Dermis blood vessel endothelial cell (primary cell): ENCODE data around the gene BSG. TPM values are rescaled to one million over a fixed set of nuclear protein-coding genes. Genes with fewer than 3 reads are reported as not detected.

ENCODE experiments used
- DNase-seq: peaks from one replicate; pipeline ENCODE4 v3.0.0; 2010
- total RNA-seq: library from RNA; depleted of rRNA; stranded (reverse); fragments of >200 nt; gene quantifications from 2 replicates; pipeline ENCODE4 v1.2.3, GENCODE V29; 2014

The BSG gene
- total RNA-seq, result 356 and 480 TPM in 2 replicates

- peak; percentile 99 for DNase-seq
These were observed at the start of gene BSG for GRCh38 chr19:572140-572742. Gene BSG, plus strand, starts transcription at chr19:572596. Its CDS starts 39 bp downstream, at chr19:572635.

DNA sequence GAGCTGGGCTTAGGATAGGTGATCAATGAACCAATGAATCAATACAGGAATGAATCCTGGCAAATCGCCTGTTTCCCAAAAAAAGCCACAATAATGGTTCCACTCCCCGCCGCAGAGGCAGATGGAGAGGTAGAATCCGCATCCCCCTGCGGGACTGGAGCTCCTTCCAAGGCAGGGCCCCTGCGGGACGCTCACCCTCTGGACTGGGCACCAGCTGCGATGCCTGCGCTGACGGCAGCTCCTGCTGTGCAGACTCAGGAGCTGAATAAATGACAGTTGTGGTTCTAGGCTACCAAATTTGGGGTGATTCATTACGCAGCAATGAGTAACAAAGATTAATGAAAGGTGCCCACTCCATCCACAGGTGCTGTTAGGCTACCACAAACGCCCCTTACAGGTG is 49.7 kb upstream of the BSG start:
- DNase-seq, result no peak

GRCh38 chr19:524062-524674 is 48.2 kb upstream of the BSG start:
- DNase-seq, result no peak

DNA sequence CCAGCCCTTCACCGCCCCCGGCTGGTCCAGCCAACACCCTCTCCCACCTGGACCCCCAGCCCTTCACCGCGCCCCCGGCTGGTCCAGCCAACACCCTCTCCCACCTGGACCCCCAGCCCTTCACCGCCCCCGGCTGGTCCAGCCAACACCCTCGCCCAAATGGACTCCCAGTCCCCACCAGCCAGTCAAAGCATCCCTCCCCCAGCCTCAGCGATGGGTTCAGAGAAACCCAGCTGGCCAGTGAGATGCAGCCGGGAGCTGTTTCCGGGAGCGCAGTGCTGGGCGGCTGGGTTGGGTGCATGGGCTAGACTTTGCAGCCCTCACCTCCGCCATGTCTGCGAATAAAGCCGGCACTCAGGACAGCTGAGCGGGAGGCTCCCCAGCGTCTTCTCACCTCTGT is 47.4 kb upstream of the BSG start:
- no peak for DNase-seq

GRCh38 chr19:525857-526419 is 46.5 kb upstream of the BSG start:
- DNase-seq, result no peak

DNA sequence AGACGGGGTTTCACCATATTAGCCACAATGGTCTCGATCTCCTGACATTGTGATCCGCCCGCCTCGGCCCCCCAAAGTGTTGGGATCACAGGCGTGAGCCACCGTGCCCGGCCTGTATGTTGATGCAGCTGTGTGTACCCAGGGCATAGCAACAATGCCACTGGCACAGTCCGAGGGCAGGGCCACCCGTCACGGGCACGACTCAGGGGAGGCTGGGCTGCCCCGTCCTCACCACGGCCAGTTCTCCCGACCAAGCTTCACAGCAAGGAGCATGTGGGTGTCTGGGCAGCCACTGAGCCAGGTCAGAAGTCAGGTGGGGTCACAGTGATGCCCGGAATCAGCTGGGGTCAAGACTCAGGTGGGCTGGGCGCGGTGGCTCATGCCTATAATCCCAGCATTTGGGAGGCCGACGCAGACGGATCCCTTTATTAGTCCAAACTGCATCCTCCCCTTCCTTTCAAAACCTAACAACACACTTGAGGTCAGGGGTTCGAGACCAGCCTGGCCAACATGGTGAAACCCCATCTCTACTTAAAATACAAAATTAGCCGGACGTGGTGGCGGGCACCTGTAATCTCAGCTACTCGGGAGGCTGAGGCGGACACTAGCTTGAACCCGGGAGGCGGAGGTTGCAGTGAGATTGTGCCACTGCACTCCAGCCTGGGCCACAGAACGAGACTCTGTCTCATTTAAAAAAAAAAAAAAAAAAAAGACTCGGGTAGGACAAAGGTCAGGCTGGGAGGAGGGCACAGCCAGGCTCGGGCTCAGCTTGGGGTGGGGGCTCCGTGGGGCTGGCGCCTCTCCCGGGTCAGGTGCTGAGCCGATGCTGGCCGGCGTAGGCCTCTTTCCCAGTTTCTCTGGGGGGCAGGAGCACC is 42.0 kb upstream of the BSG start:
- DNase-seq, result no peak

GRCh38 chr19:531009-531752 is 41.2 kb upstream of the BSG start:
- DNase-seq, result peak; percentile 86

- DNase-seq, result peak; percentile 36
These were observed 40.4 kb upstream of the BSG start, which contains the start of gene CDC34 for GRCh38 chr19:531753-532560. Gene CDC34, plus strand, starts transcription at chr19:531760. Its CDS starts 172 bp downstream, at chr19:531932.

DNA sequence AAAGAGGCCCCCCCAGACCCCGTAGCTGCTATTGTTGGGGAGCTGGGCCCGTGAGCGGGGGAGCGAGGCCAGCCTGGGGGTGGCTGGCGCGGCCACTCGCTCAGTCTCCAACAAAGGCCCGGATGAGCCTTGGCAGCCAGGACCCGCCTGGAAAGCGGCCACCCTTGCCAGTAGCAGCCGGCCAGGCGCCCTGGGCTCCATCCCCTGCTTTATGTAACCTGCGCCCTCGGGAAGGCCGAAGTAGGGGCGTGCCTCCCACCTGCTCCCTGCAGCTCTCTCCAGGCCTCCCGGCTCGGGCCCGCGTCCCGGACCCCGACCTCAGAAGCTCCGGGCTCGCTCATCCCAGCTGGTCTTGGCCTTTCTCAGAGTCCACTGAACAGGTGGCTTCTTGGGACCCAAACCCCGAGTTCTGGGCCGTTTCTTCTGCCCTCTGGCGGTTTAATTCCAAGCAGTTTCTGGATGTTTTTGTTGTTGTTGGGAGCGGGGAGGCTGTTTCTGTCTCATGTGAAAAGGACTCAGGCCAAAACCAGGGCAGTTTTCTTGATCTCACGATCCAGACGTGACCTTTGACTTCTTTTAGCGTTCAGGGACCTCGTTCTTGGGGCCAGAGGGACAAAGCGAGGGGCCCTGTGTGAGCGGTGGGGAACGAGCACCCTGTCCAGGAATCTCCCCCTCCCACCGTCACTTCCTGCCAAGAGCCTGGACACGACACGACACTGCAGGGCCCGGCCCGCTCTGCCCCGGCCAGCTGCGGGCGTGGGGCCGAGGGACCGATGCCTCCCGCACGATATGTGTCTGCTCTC is 39.6 kb upstream of the BSG start:
- peak; percentile 82 for DNase-seq

- peak; percentile 19 for DNase-seq
These were observed 38.9 kb upstream of the BSG start for GRCh38 chr19:533364-534058.

GRCh38 chr19:534088-534487 is 38.3 kb upstream of the BSG start:
- no peak for DNase-seq

DNA sequence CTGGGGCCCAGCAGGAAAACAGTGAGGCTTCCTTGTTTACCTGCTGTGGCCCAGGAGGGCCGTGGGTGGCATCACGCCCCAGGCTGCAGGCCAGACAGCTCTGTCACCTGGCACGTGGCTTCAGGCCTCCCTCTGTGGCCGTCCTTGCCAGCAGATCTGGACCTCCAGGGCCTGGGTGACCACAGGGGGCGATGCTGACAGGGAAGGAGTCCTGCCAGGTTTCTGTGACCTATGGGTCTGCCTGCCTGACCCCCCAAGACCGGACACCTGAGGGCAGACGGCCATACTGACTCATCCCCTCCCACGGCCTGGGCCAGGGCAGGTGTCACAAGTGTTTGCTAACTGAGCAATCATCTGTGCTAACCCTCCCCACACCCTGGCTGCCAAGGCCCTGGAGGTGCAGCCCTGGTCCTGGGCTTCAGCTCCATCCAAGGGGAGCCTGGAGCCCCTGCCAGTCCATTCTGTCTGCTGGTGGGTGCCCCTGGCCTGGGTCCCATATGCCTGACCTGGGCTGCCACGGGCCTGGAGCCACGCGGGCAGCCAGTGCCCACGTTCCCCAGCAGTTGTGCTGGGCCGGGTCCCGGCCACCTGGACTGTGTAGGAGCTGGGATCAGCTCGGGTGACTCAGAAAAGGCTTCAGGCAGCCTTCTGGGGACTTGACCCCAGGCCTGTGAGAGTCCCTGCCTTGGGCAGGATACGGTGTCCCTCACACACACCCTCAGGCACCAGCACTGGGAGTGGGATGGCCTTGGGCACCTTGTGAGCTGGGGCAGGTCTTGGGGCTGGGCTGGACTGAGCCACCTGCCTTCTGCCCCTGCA is 37.2 kb upstream of the BSG start:
- DNase-seq, result peak; percentile 26

GRCh38 chr19:536031-536880 is 36.1 kb upstream of the BSG start:
- DNase-seq, result no peak

DNA sequence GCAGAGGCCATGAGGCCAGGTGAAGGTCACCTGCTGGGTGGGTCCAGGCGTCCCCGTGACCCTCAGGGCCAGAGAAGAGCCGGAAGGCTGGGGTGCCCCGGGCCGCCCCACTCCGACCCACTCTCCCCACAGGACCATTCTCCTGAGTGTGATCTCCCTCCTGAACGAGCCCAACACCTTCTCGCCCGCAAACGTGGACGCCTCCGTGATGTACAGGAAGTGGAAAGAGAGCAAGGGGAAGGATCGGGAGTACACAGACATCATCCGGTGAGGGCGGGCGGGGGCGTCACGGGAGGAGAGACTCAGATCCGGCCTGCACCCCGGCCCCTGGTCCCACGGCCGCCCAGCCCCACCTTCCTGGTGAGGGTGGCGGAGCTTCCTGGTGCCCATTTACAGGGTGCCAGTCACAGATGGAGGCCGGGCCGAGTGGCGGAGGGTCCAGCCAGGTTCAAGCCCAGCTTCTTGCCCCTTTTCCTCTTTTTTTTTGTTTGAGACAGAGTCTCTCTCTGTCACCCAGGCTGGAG is 35.5 kb upstream of the BSG start:
- DNase-seq, result no peak

DNA sequence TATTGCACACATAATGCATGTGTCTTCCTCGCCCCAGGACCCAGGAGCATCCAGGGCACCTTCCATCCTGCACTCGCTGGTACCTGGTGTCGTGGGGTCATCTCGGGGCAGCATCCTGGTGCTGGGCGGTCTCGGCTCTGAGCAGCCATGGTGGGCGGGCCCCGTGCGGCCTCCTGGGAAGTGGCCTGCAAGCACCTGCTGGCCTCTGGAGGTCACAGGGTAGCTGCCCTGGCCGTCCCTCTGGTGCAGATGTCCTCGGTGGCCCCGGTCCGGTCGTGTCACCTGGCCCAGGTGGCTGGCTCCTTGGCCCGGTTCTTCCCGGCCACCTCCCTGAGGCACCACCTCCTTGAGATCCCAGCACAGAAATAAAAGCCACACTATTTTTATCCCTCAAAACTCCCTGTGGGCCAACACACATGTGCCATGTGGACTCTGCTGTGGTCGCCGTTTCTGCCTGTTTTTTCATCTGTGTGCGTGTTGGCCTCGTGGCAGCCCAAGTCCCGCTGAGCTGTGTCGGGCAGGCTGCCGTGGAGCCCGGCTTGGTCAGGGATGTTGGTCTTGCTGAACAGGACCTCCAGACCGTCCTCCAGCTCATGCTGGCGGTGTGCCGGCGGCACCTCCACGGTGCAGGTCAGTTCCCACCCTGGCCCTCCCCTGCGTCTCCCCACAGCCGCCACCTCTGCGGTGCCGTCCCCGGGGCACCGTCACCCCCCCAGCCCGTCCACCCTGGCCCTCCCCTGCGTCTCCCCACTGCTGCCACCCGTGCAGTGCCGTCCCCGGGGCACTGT is 33.6 kb upstream of the BSG start:
- no peak for DNase-seq

GRCh38 chr19:539429-540030 is 32.9 kb upstream of the BSG start:
- no peak for DNase-seq
